K562 (cell line): ENCODE measurements around the gene LPCAT1.

ENCODE experiments used
- RB1 ChIP-seq: fragments of 450-650 bp; IDR thresholded peaks from 2 replicates; pipeline ENCODE4 v1.6.1; 2017; ENCODE audit warnings: low read depth, mild to moderate bottlenecking
- ZNF134 ChIP-seq: fragments of 250-450 bp; sonication (Bioruptor Pico); conservative IDR thresholded peaks from 2 replicates; pipeline ENCODE4 v1.4.0; 2020

GRCh38 chr5:1516615-1517601, 6.9 kb downstream of the LPCAT1 start:
- no peak for TF ChIP-seq RB1
- TF ChIP-seq ZNF134 (CRISPR knock-in tag): no peak
